Bronchial epithelial cell (primary cell): ENCODE data around the gene DHX32. TPM values are rescaled to one million over a fixed set of nuclear protein-coding genes. Genes with fewer than 3 reads are reported as not detected.

Experiments
- DNase-seq: peaks from one replicate; pipeline ENCODE4 v3.0.0-alpha.2; 2010; ENCODE audit warnings: low read depth
- FAIRE-seq: peaks from 2 replicates; lab custom pipeline; 2011; peaks lifted over from hg19 to GRCh38; lab: Jason Lieb, UNC
- H3K27me3 ChIP-seq: 2 replicates; pipeline ENCODE4 v1.5.1; 2011; ENCODE audit warnings: low read length; ENCODE audit not compliant: control insufficient read depth, insufficient read depth
- H3K36me3 ChIP-seq: 2 replicates; pipeline ENCODE4 v1.5.1; 2011; ENCODE audit warnings: low read length; ENCODE audit not compliant: control insufficient read depth, insufficient read depth
- H3K4me3 ChIP-seq: 2 replicates; pipeline ENCODE4 v1.5.1; 2011; ENCODE audit warnings: mild to moderate bottlenecking, low read depth, low read length, control low read depth
- CTCF ChIP-seq: IDR thresholded peaks from 2 replicates; pipeline ENCODE4 v1.5.1; 2011; ENCODE audit warnings: mild to moderate bottlenecking, moderate library complexity, low read length, control low read depth, inconsistent platforms; ENCODE audit not compliant: insufficient read depth, severe bottlenecking
- total RNA-seq: library from RNA; depleted of rRNA; stranded (reverse); fragments of >200 nt; gene quantifications from 2 replicates; pipeline ENCODE4 v1.2.1, GENCODE V29; 2014

DHX32 gene
- total RNA-seq, 1 donor from 2014 or later, result 37.6 TPM

- TF ChIP-seq CTCF, result no peak
- DNase-seq (no peak), FAIRE-seq (no peak)
- Histone ChIP-seq H3K4me3 (no peak overlapping the region), H3K27me3 (no peaks in the 10 kb centered on the region), H3K36me3 (peaks cover 20% of the 10 kb centered on the region)
Measured at GRCh38 chr10:125849448-125849847, 31.6 kb downstream of the DHX32 start.

GRCh38 chr10:125848857-125849256 is 32.2 kb downstream of the DHX32 start:
- Histone ChIP-seq H3K27me3 (no peaks in the 10 kb centered on the region), H3K4me3 (no peak overlapping the region), H3K36me3 (peaks cover 20% of the 10 kb centered on the region)
- FAIRE-seq, result no peak
- TF ChIP-seq CTCF, result no peak
- DNase-seq, result no peak

- no peak for DNase-seq
- Histone ChIP-seq H3K4me3 (no peak overlapping the region), H3K36me3 (peaks cover 20% of the 10 kb centered on the region), H3K27me3 (no peaks in the 10 kb centered on the region)
- FAIRE-seq, result no peak
- no peak for TF ChIP-seq CTCF
Measured at GRCh38 chr10:125848371-125848770, 32.7 kb downstream of the DHX32 start.

GRCh38 chr10:125846894-125847293 is 34.2 kb downstream of the DHX32 start:
- no peaks in the 10 kb centered on the region for H3K27me3 ChIP-seq
- no peak overlapping the region for H3K4me3 ChIP-seq
- H3K36me3 ChIP-seq, result peaks cover 10% of the 10 kb centered on the region
- no peak for TF ChIP-seq CTCF
- DNase-seq (no peak), FAIRE-seq (no peak)

- Histone ChIP-seq H3K4me3 (no peak overlapping the region), H3K36me3 (peaks cover 11% of the 10 kb centered on the region), H3K27me3 (no peaks in the 10 kb centered on the region)
- FAIRE-seq (no peak), DNase-seq (no peak)
- TF ChIP-seq CTCF, result no peak
Measured at GRCh38 chr10:125845617-125846016, 35.5 kb downstream of the DHX32 start.

- FAIRE-seq (no peak), DNase-seq (no peak)
- Histone ChIP-seq H3K4me3 (no peak overlapping the region), H3K36me3 (peaks cover 14% of the 10 kb centered on the region), H3K27me3 (no peaks in the 10 kb centered on the region)
- TF ChIP-seq CTCF, result no peak
Measured at GRCh38 chr10:125844751-125845221, 36.3 kb downstream of the DHX32 start.
